Duodenal mucosa (tissue), 2 donors: ENCODE data around the gene TFR2.

ENCODE experiments used
- H3K27ac ChIP-seq: one replicate; pipeline ENCODE4 v1.7.0; 2013; ENCODE audit warnings: low read depth, low read length
- H3K27me3 ChIP-seq, 2 donors: one replicate each; pipeline ENCODE4 v1.7.0; 2013; ENCODE audit warnings: low read length in 2 of 2, control low read depth in 1 of 2; ENCODE audit not compliant: insufficient read depth in 2 of 2, control insufficient read depth in 1 of 2
- H3K36me3 ChIP-seq, 2 donors: one replicate each; pipeline ENCODE4 v1.7.0; 2013; ENCODE audit warnings: low read length in 2 of 2, control low read depth in 1 of 2; ENCODE audit not compliant: insufficient read depth in 2 of 2, control insufficient read depth in 1 of 2
- H3K4me1 ChIP-seq, 2 donors: one replicate each; pipeline ENCODE4 v1.7.0; 2013; ENCODE audit warnings: low read length in 2 of 2, control low read depth in 1 of 2; ENCODE audit not compliant: insufficient read depth in 2 of 2, control insufficient read depth in 1 of 2
- H3K4me3 ChIP-seq, 2 donors: one replicate each; pipeline ENCODE4 v1.7.0; 2013; ENCODE audit warnings: low read length in 2 of 2, low read depth in 1 of 2
- H3K9ac ChIP-seq, 2 donors: one replicate each; pipeline ENCODE4 v1.7.0; 2013; ENCODE audit warnings: low read length in 2 of 2, low read depth in 1 of 2
- H3K9me3 ChIP-seq, 2 donors: one replicate each; pipeline ENCODE4 v1.7.0; 2013; ENCODE audit warnings: low read length in 2 of 2, control low read depth in 1 of 2; ENCODE audit not compliant: control insufficient read depth in 1 of 2

Gene TFR2

GRCh38 chr7:100626530-100627237, 14.7 kb downstream of the TFR2 start:
- peaks cover 0 to 8% of the 10 kb centered on the region in 2 donors for H3K4me1 ChIP-seq
- H3K4me3 ChIP-seq, result peak overlapping the region; percentile 50
- no peaks in the 10 kb centered on the region for H3K36me3 ChIP-seq
- H3K27me3 ChIP-seq, result no peaks in the 10 kb centered on the region
- no peaks in the 10 kb centered on the region for H3K9me3 ChIP-seq
- H3K27ac ChIP-seq, result no peak overlapping the region
- no peak overlapping the region for H3K9ac ChIP-seq

- H3K9ac ChIP-seq, result no peak overlapping the region
- H3K27ac ChIP-seq, result no peak overlapping the region
- H3K4me1 ChIP-seq, result peaks cover 0 to 8% of the 10 kb centered on the region in 2 donors
- H3K36me3 ChIP-seq, result no peaks in the 10 kb centered on the region
- no peaks in the 10 kb centered on the region for H3K27me3 ChIP-seq
- peak overlapping the region in 1 of 2 donors; percentile 32 for H3K4me3 ChIP-seq
- no peaks in the 10 kb centered on the region for H3K9me3 ChIP-seq
These were observed 15.3 kb downstream of the TFR2 start for GRCh38 chr7:100626055-100626454.

GRCh38 chr7:100623951-100624824, 17.2 kb downstream of the TFR2 start:
- H3K36me3 ChIP-seq, result no peaks in the 10 kb centered on the region
- no peak overlapping the region for H3K4me3 ChIP-seq
- H3K27me3 ChIP-seq, result no peaks in the 10 kb centered on the region
- peaks cover 0 to 8% of the 10 kb centered on the region in 2 donors for H3K4me1 ChIP-seq
- no peak overlapping the region for H3K9ac ChIP-seq
- H3K27ac ChIP-seq, result no peak overlapping the region
- H3K9me3 ChIP-seq, result no peaks in the 10 kb centered on the region

GRCh38 chr7:100621554-100621953, 19.8 kb downstream of the TFR2 start:
- H3K36me3 ChIP-seq, result no peaks in the 10 kb centered on the region
- H3K4me1 ChIP-seq, result peaks cover 0 to 5% of the 10 kb centered on the region in 2 donors
- H3K27ac ChIP-seq, result no peak overlapping the region
- no peak overlapping the region for H3K4me3 ChIP-seq
- no peaks in the 10 kb centered on the region for H3K27me3 ChIP-seq
- H3K9ac ChIP-seq, result no peak overlapping the region
- H3K9me3 ChIP-seq, result no peaks in the 10 kb centered on the region

- Histone ChIP-seq H3K36me3 (no peaks in the 10 kb centered on the region), H3K4me1 (no peaks in the 10 kb centered on the region), H3K27me3 (no peaks in the 10 kb centered on the region), H3K9ac (no peak overlapping the region), H3K4me3 (no peak overlapping the region), H3K27ac (no peak overlapping the region), H3K9me3 (no peaks in the 10 kb centered on the region)
These were observed 20.5 kb downstream of the TFR2 start for GRCh38 chr7:100620804-100621203.

- Histone ChIP-seq H3K9me3 (no peaks in the 10 kb centered on the region), H3K27ac (no peak overlapping the region), H3K4me1 (no peaks in the 10 kb centered on the region), H3K36me3 (no peaks in the 10 kb centered on the region), H3K27me3 (no peaks in the 10 kb centered on the region), H3K9ac (no peak overlapping the region), H3K4me3 (no peak overlapping the region)
These were observed 21.1 kb downstream of the TFR2 start for GRCh38 chr7:100620239-100620638.

GRCh38 chr7:100614308-100614861, 27.0 kb downstream of the TFR2 start:
- peaks cover 6 to 14% of the 10 kb centered on the region in 2 donors for H3K4me1 ChIP-seq
- H3K27ac ChIP-seq, result no peak overlapping the region
- no peaks in the 10 kb centered on the region for H3K36me3 ChIP-seq
- no peak overlapping the region for H3K4me3 ChIP-seq
- H3K9ac ChIP-seq, result no peak overlapping the region
- no peaks in the 10 kb centered on the region for H3K27me3 ChIP-seq
- H3K9me3 ChIP-seq, result no peaks in the 10 kb centered on the region

GRCh38 chr7:100613412-100614175, 27.8 kb downstream of the TFR2 start:
- Histone ChIP-seq H3K36me3 (no peaks in the 10 kb centered on the region), H3K27me3 (no peaks in the 10 kb centered on the region), H3K4me1 (peaks cover 6 to 14% of the 10 kb centered on the region in 2 donors), H3K9ac (peak overlapping the region; percentile 57 to 77), H3K9me3 (no peaks in the 10 kb centered on the region), H3K27ac (no peak overlapping the region), H3K4me3 (peak overlapping the region; percentile 13 to 76)

GRCh38 chr7:100612730-100613390, 28.5 kb downstream of the TFR2 start:
- Histone ChIP-seq H3K9me3 (no peaks in the 10 kb centered on the region), H3K27me3 (no peaks in the 10 kb centered on the region), H3K36me3 (no peaks in the 10 kb centered on the region), H3K9ac (peak overlapping the region; percentile 57 to 77), H3K27ac (no peak overlapping the region), H3K4me3 (peak overlapping the region; percentile 76 to 78), H3K4me1 (peaks cover 6 to 14% of the 10 kb centered on the region in 2 donors)
